B cell (primary cell): Measurements from ENCODE around the gene CECR2. TPM values are rescaled to one million over a fixed set of nuclear protein-coding genes. Genes with fewer than 3 reads are reported as not detected.

ENCODE experiments used
- ATAC-seq: fragments of 200-7000 bp; cut with Tn5 transposase; one replicate; pipeline ENCODE4 v1.10.0; 2021; ENCODE audit warnings: low read depth, mild to moderate bottlenecking, moderate number of reproducible peaks, moderate library complexity
- CTCF ChIA-PET: fragments of 350-600 bp; sonication (Branson Sonifier 250); formaldehyde crosslinking; loops from one replicate; lab custom pipeline; 2021; ENCODE audit warnings: antibody characterized with exemption, inconsistent platforms; lab: Charles Lee
- POLR2A ChIA-PET: fragments of 350-600 bp; sonication (Branson Sonifier 250); formaldehyde crosslinking; loops from one replicate; lab custom pipeline; 2021; ENCODE audit warnings: antibody characterized with exemption; lab: Charles Lee
- DNase-seq: peaks from one replicate; pipeline ENCODE4 v3.0.0; 2013
- H2AFZ ChIP-seq: 2 replicates; pipeline ENCODE4 v1.6.1; 2012; ENCODE audit warnings: mild to moderate bottlenecking, low read depth, low read length; ENCODE audit not compliant: insufficient read depth, poor library complexity, severe bottlenecking
- H3K27ac ChIP-seq, 2 donors: 1 replicate in 1 of 2; 2 replicates in 1 of 2; pipeline ENCODE4 v1.5.1; 2012 to 2013; ENCODE audit warnings: low read length in 2 of 2, mild to moderate bottlenecking in 2 of 2, moderate library complexity in 1 of 2
- H3K27me3 ChIP-seq, 4 experiments: fragments of 200-600 bp in 1 of 4; sonication (generic) in 1 of 4; replicated peaks in 1 of 4; 1 replicate in 2 of 4; 2 replicates in 2 of 4; pipeline versions ENCODE4 v1.6.1 to v1.7.0; 2013 to 2016; ENCODE audit warnings: low read length in 3 of 4, mild to moderate bottlenecking in 2 of 4, mixed read lengths in 1 of 4, moderate library complexity in 1 of 4; ENCODE audit not compliant: insufficient read depth in 4 of 4, control insufficient read depth in 3 of 4; ENCODE audit errors: control extremely low read depth in 1 of 4
- H3K36me3 ChIP-seq, 2 experiments: replicated peaks in 1 of 2; 1 replicate in 1 of 2; 2 replicates in 1 of 2; pipeline versions ENCODE4 v1.6.1 to v1.7.1; 2013; ENCODE audit warnings: low read length in 1 of 2; ENCODE audit not compliant: insufficient read depth in 2 of 2, control insufficient read depth in 1 of 2; ENCODE audit errors: control extremely low read depth in 1 of 2, extremely low read depth in 1 of 2
- H3K4me1 ChIP-seq, 2 donors: fragments of 200-600 bp in 1 of 2; sonication (generic) in 1 of 2; 1 replicate in 1 of 2; 2 replicates in 1 of 2; pipeline versions ENCODE4 v1.5.1 to v1.6.1; 2013 to 2017; ENCODE audit warnings: low read length in 2 of 2; ENCODE audit not compliant: control insufficient read depth in 2 of 2, insufficient read depth in 2 of 2
- H3K4me2 ChIP-seq: replicated peaks from 2 replicates; pipeline ENCODE3; 2012; ENCODE audit warnings: mild to moderate bottlenecking, low read depth, low read length; ENCODE audit not compliant: poor library complexity, severe bottlenecking
- H3K4me3 ChIP-seq, 5 experiments: fragments of 200-600 bp in 1 of 5; sonication (generic) in 1 of 5; 1 replicate in 3 of 5; 2 replicates in 2 of 5; pipeline versions ENCODE4 v1.5.1 to v1.7.0; 2011 to 2016; ENCODE audit warnings: low read length in 4 of 5, mild to moderate bottlenecking in 4 of 5, low read depth in 2 of 5, control low read depth in 1 of 5, moderate library complexity in 1 of 5; ENCODE audit not compliant: insufficient read depth in 1 of 5; ENCODE audit errors: control extremely low read depth in 1 of 5, extremely low read depth in 1 of 5
- H3K79me2 ChIP-seq: fragments of 200-600 bp; sonication (generic); one replicate; pipeline ENCODE4 v1.6.0; 2016; ENCODE audit warnings: low read length; ENCODE audit not compliant: control insufficient read depth, insufficient read depth
- H3K9ac ChIP-seq: fragments of 200-600 bp; sonication (generic); 2 replicates; pipeline ENCODE4 v1.6.1; 2017; ENCODE audit warnings: mild to moderate bottlenecking, low read length, moderate library complexity
- H3K9me3 ChIP-seq, 3 donors: one replicate each; pipeline versions ENCODE4 v1.6.1 to v1.7.1; 2013; ENCODE audit warnings: low read length in 2 of 3; ENCODE audit not compliant: control insufficient read depth in 2 of 3, insufficient read depth in 1 of 3; ENCODE audit errors: control extremely low read depth in 1 of 3
- H4K20me1 ChIP-seq: 2 replicates; pipeline ENCODE4 v1.6.0; 2012; ENCODE audit warnings: mild to moderate bottlenecking, low read length; ENCODE audit not compliant: insufficient read depth, control insufficient read depth, poor library complexity, severe bottlenecking
- H3K27ac Mint-ChIP-seq: one replicate; pipeline ENCODE4 v1.8.0; 2021; ENCODE audit warnings: mixed read lengths
- H3K27me3 Mint-ChIP-seq: one replicate; pipeline ENCODE4 v1.8.0; 2021; ENCODE audit warnings: mixed read lengths
- H3K4me1 Mint-ChIP-seq: one replicate; pipeline ENCODE4 v1.8.0; 2021; ENCODE audit warnings: mixed read lengths
- H3K4me3 Mint-ChIP-seq: one replicate; pipeline ENCODE4 v1.8.0; 2021; ENCODE audit warnings: mixed read lengths
- H3K9me3 Mint-ChIP-seq: one replicate; pipeline ENCODE4 v1.8.0; 2022; ENCODE audit warnings: mixed read lengths; ENCODE audit not compliant: insufficient read depth
- CTCF ChIP-seq: fragments of 200-600 bp; IDR thresholded peaks from one replicate; pipeline ENCODE4 v1.8.0; 2022; ENCODE audit warnings: antibody characterized with exemption, mild to moderate bottlenecking
- EZH2 ChIP-seq: IDR thresholded peaks from 2 replicates; pipeline ENCODE4 v1.6.1; 2012; ENCODE audit warnings: borderline replicate concordance, low read depth, mild to moderate bottlenecking, moderate library complexity, low read length; ENCODE audit not compliant: insufficient read depth, poor library complexity, severe bottlenecking
- WGBS: methylation state at CpG from one replicate; pipeline ENCODE4 v1.1.5; 2013; ENCODE audit warnings: missing lambda C conversion rate; ENCODE audit not compliant: insufficient coverage; 5-methylcytosine and 5-hydroxymethylcytosine counted together
- intact Hi-C: fragments of 100-400 bp; cut with micrococcal nuclease; formaldehyde crosslinking; loops from one replicate; pipeline ENCODE4 v1.10.0; 2022
- polyA plus RNA-seq: library from polyadenylated mRNA; depleted of rRNA; stranded (reverse); fragments of >200 nt; gene quantifications from 2 replicates; pipeline ENCODE4 v1.2.3, GENCODE V29; 2012
- total RNA-seq, 2 donors: library from RNA; stranded (reverse); fragments of 120-200 nt in 1 of 2; gene quantifications; 1 replicate in 1 of 2; 2 replicates in 1 of 2; pipeline versions ENCODE4 v1.2.3 to v1.2.4, GENCODE V29; 2013 to 2022

Gene CECR2
- total and polyA plus RNA-seq, 2 donors (not counting 1 experiment from before 2014, with no cell fraction given), result 0.13 to 6.6 TPM

- ChIA-PET POLR2A (no interaction called here), CTCF (interaction anchor here (1.1 kb wide), 1 partner anchor 10 kb away, joined by 3 read pairs; no protein-coding TSS in a partner anchor)
- Histone ChIP-seq H2AFZ (no peak overlapping the region), H3K9ac (no peak overlapping the region), H3K4me3 (no peak overlapping the region), H3K27ac (no peak overlapping the region), H3K27me3 (peaks cover 0 to 3% (median 0%) of the 10 kb centered on the region in 4 experiments), H3K4me2 (no peak overlapping the region), H3K36me3 (no peaks in the 10 kb centered on the region), H3K79me2 (no peaks in the 10 kb centered on the region), H4K20me1 (no peaks in the 10 kb centered on the region), H3K4me1 (no peaks in the 10 kb centered on the region), H3K9me3 (peaks cover 1 to 11% (median 4%) of the 10 kb centered on the region in 3 donors)
- no peak overlapping the region for H3K27ac Mint-ChIP-seq
- TF ChIP-seq EZH2, result no peak
- no peak for TF ChIP-seq CTCF
- DNase-seq (no peak), ATAC-seq (no peak)
- H3K4me3 Mint-ChIP-seq, result no peak overlapping the region
- no peaks in the 10 kb centered on the region for H3K4me1 Mint-ChIP-seq
- H3K9me3 Mint-ChIP-seq, result no peaks in the 10 kb centered on the region
- 89% methylated on average over 5 of the region's 7 CpGs for WGBS
- H3K27me3 Mint-ChIP-seq, result peaks cover 11% of the 10 kb centered on the region
- intact Hi-C loops, result no loop called here
Measured at GRCh38 chr22:17384612-17385330, 15.5 kb downstream of the CECR2 start.

GRCh38 chr22:17387356-17387755 is 18.1 kb downstream of the CECR2 start:
- Mint-ChIP-seq H3K4me3 (no peak overlapping the region), H3K4me1 (no peaks in the 10 kb centered on the region), H3K27ac (no peak overlapping the region), H3K9me3 (no peaks in the 10 kb centered on the region), H3K27me3 (no peaks in the 10 kb centered on the region)
- no peak for ATAC-seq
- Histone ChIP-seq H3K36me3 (no peaks in the 10 kb centered on the region), H3K4me3 (no peak overlapping the region), H3K27me3 (no peaks in the 10 kb centered on the region), H2AFZ (no peak overlapping the region), H4K20me1 (no peaks in the 10 kb centered on the region), H3K27ac (no peak overlapping the region), H3K9ac (no peak overlapping the region), H3K9me3 (peaks cover 1 to 11% (median 4%) of the 10 kb centered on the region in 3 donors), H3K4me1 (no peaks in the 10 kb centered on the region), H3K4me2 (no peak overlapping the region), H3K79me2 (no peaks in the 10 kb centered on the region)
- ChIA-PET CTCF (no interaction called here), POLR2A (no interaction called here)
- TF ChIP-seq EZH2 (no peak), CTCF (no peak)
- WGBS, result 94% methylated on average over 6 of the region's 9 CpGs
- intact Hi-C loops, result no loop called here
- no peak for DNase-seq
